ENCODE results near the gene PIP4K2C.

DNA sequence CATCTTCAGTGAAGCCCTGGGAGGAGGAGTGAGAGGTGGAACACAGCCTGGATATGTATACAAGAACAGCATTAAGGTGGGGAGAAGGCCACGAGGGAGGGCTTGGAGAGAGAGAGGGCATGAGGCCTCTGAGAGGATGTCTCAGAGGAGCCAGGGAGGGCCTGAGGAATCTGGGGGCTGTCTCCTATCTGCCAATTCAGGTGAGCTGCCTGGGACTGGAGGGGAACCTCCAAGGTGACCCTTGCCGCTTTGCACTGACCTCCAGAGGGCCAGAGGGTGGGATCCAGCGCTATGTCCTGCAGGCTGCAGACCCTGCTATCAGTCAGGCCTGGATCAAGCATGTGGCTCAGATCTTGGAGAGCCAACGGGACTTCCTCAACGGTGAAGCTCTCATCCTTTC lies 24.6 kb downstream of the PIP4K2C start:
- TF ChIP-seq, protein P1, sequence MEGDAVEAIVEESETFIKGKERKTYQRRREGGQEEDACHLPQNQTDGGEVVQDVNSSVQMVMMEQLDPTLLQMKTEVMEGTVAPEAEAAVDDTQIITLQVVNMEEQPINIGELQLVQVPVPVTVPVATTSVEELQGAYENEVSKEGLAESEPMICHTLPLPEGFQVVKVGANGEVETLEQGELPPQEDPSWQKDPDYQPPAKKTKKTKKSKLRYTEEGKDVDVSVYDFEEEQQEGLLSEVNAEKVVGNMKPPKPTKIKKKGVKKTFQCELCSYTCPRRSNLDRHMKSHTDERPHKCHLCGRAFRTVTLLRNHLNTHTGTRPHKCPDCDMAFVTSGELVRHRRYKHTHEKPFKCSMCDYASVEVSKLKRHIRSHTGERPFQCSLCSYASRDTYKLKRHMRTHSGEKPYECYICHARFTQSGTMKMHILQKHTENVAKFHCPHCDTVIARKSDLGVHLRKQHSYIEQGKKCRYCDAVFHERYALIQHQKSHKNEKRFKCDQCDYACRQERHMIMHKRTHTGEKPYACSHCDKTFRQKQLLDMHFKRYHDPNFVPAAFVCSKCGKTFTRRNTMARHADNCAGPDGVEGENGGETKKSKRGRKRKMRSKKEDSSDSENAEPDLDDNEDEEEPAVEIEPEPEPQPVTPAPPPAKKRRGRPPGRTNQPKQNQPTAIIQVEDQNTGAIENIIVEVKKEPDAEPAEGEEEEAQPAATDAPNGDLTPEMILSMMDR (IDR thresholded peaks at IDR 0.05; ENCODE audit: insufficient read depth, low read length) = no peak
- TF ChIP-seq POLR2AphosphoS5 (IDR thresholded peaks at IDR 0.05; ENCODE audit: low read depth) = no peak
- TF ChIP-seq, protein P2, sequence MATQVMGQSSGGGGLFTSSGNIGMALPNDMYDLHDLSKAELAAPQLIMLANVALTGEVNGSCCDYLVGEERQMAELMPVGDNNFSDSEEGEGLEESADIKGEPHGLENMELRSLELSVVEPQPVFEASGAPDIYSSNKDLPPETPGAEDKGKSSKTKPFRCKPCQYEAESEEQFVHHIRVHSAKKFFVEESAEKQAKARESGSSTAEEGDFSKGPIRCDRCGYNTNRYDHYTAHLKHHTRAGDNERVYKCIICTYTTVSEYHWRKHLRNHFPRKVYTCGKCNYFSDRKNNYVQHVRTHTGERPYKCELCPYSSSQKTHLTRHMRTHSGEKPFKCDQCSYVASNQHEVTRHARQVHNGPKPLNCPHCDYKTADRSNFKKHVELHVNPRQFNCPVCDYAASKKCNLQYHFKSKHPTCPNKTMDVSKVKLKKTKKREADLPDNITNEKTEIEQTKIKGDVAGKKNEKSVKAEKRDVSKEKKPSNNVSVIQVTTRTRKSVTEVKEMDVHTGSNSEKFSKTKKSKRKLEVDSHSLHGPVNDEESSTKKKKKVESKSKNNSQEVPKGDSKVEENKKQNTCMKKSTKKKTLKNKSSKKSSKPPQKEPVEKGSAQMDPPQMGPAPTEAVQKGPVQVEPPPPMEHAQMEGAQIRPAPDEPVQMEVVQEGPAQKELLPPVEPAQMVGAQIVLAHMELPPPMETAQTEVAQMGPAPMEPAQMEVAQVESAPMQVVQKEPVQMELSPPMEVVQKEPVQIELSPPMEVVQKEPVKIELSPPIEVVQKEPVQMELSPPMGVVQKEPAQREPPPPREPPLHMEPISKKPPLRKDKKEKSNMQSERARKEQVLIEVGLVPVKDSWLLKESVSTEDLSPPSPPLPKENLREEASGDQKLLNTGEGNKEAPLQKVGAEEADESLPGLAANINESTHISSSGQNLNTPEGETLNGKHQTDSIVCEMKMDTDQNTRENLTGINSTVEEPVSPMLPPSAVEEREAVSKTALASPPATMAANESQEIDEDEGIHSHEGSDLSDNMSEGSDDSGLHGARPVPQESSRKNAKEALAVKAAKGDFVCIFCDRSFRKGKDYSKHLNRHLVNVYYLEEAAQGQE (IDR thresholded peaks at IDR 0.05; ENCODE audit: insufficient replicate concordance, low read depth) = no peak
